HG03064 (cell line): Measurements from ENCODE around the gene ERFL.
A peak's percentile ranks its signal among the peaks of the same experiment; 100 is the strongest.

Experiments
- ATAC-seq: cut with Tn5 transposase; IDR thresholded peaks from one replicate; pipeline ENCODE4 v1.9.1; 2021; ENCODE audit warnings: low read depth; ENCODE audit not compliant: unreplicated experiment

Gene ERFL

GRCh38 chr19:41861846-41862245 lies 66.4 kb downstream of the ERFL start:
- no peak for ATAC-seq

- ATAC-seq, result no peak
These were observed 67.0 kb downstream of the ERFL start for GRCh38 chr19:41861116-41861768.

- ATAC-seq, result no peak
These were observed 67.7 kb downstream of the ERFL start for GRCh38 chr19:41860419-41861115.

GRCh38 chr19:41859618-41860418 lies 68.4 kb downstream of the ERFL start, which contains the start of gene RPS19:
Gene RPS19 (plus strand): TSS chr19:41860255. CDS start chr19:41860775, 520 bp downstream.
- ATAC-seq, result peak; percentile 71

- no peak for ATAC-seq
These were observed 69.0 kb downstream of the ERFL start for GRCh38 chr19:41859213-41859617.
